ENCODE results near the gene HAX1.
"Not testable (repeated sequence)": the region's sequence is repeated elsewhere in the genome, so short reads cannot be mapped to it uniquely, and the experiment has no call there.

DNA sequence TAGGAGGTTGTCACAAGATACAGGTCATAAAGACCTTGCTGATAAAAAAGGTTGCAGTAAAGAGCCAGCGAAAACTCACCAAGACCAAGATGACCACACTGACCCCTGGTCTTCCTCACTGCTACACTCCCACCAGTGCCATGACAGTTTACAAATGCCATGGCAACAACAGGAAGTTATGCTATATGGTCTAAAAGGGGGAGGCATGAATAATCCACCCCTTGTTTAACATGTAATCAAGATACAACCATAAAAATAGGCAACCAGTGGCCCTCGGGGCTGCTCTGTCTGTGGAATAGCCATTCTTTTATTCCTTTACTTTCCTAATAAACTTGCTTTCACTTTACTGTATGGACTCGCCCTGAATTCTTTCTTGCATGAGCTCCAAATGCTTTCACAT is 41.8 kb downstream of the HAX1 start:
- TF ChIP-seq, protein P1, sequence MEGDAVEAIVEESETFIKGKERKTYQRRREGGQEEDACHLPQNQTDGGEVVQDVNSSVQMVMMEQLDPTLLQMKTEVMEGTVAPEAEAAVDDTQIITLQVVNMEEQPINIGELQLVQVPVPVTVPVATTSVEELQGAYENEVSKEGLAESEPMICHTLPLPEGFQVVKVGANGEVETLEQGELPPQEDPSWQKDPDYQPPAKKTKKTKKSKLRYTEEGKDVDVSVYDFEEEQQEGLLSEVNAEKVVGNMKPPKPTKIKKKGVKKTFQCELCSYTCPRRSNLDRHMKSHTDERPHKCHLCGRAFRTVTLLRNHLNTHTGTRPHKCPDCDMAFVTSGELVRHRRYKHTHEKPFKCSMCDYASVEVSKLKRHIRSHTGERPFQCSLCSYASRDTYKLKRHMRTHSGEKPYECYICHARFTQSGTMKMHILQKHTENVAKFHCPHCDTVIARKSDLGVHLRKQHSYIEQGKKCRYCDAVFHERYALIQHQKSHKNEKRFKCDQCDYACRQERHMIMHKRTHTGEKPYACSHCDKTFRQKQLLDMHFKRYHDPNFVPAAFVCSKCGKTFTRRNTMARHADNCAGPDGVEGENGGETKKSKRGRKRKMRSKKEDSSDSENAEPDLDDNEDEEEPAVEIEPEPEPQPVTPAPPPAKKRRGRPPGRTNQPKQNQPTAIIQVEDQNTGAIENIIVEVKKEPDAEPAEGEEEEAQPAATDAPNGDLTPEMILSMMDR (IDR thresholded peaks at IDR 0.05; ENCODE audit: low read depth, low read length), result not testable (repeated sequence)
- TF ChIP-seq, protein P2, sequence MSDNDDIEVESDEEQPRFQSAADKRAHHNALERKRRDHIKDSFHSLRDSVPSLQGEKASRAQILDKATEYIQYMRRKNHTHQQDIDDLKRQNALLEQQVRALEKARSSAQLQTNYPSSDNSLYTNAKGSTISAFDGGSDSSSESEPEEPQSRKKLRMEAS (IDR thresholded peaks at IDR 0.05; ENCODE audit: low read depth, low read length), result not testable (repeated sequence)
- not testable (repeated sequence) for TF ChIP-seq POLR2A (IDR thresholded peaks at IDR 0.05; ENCODE audit: extremely low read depth, insufficient read length)

Data from NB4 (cell line).